HepG2 (cell line): Measurements from ENCODE around the gene SCN7A. TPM values are rescaled to one million over a fixed set of nuclear protein-coding genes. Genes with fewer than 3 reads are reported as not detected.

ENCODE experiments used
- ATAC-seq: fragments of 200-7000 bp; cut with Tn5 transposase; 3 replicates; pipeline ENCODE4 v1.9.1; 2020; ENCODE audit warnings: mild to moderate bottlenecking, moderate library complexity
- BruUV-seq: library from RNA; stranded (reverse); fragments of 400-500 nt; replicated peaks from 2 replicates; lab custom pipeline; 2021; lab: Mats Ljungman, UMichigan
- CTCF ChIA-PET: fragments of 300-600 bp; formaldehyde crosslinking; extraction: SDS; loops from one replicate; lab custom pipeline; 2021; ENCODE audit warnings: low total read pairs, inconsistent platforms, low intra/inter-chr PET ratio; lab: Yijun Ruan, JAX
- POLR2A ChIA-PET: fragments of 350-600 bp; sonication (Branson Sonifier 250); formaldehyde crosslinking; loops from one replicate; lab custom pipeline; 2020; ENCODE audit warnings: antibody characterized with exemption, inconsistent platforms; lab: Yijun Ruan, JAX
- DNase-seq: peaks from one replicate; pipeline ENCODE4 v3.0.0-alpha.2; 2015; ENCODE audit warnings: low spot score
- FAIRE-seq: peaks from 3 replicates; lab custom pipeline; 2011; peaks lifted over from hg19 to GRCh38; lab: Jason Lieb, UNC
- H2AFZ ChIP-seq: one replicate; pipeline ENCODE4 v1.6.1; 2011; ENCODE audit warnings: low read length, inconsistent platforms
- H3K27ac ChIP-seq: fragments of 300-600 bp; 3 replicates; pipeline ENCODE4 v1.8.0; 2011; ENCODE audit warnings: mixed run types, mild to moderate bottlenecking, mixed read lengths, low read length, inconsistent platforms; ENCODE audit not compliant: insufficient read depth; ENCODE audit errors: extremely low read length
- H3K27me3 ChIP-seq, 2 experiments: fragments of 200-600 bp in 1 of 2; 2 replicates in 1 of 2; 3 replicates in 1 of 2; pipeline versions ENCODE4 v1.6.0 to v1.8.0; 2011; ENCODE audit warnings: low read length in 2 of 2, mild to moderate bottlenecking in 2 of 2, moderate library complexity in 2 of 2, inconsistent platforms in 1 of 2; ENCODE audit not compliant: insufficient read depth in 2 of 2, control insufficient read depth in 1 of 2
- H3K36me3 ChIP-seq, 2 experiments: fragments of 200-600 bp in 1 of 2; replicated peaks in 1 of 2; 2 replicates in 1 of 2; 3 replicates in 1 of 2; pipeline versions ENCODE4 v1.5.1 to v1.8.0; 2011; ENCODE audit warnings: low read length in 2 of 2, inconsistent platforms in 1 of 2; ENCODE audit not compliant: insufficient read depth in 2 of 2, control insufficient read depth in 1 of 2
- H3K4me1 ChIP-seq: 2 replicates; pipeline ENCODE4 v1.5.1; 2012; ENCODE audit warnings: low read length, inconsistent platforms; ENCODE audit not compliant: insufficient read depth
- H3K4me2 ChIP-seq: 2 replicates; pipeline ENCODE4 v1.6.0; 2011; ENCODE audit warnings: low read depth, low read length, inconsistent platforms
- H3K4me3 ChIP-seq, 3 experiments: fragments of 200-600 bp in 1 of 3; sonication (generic), shearing (Covaris generic) in 1 of 3; replicated peaks in 1 of 3; 2 replicates each; pipeline ENCODE4 v1.5.1; 2011 to 2016; ENCODE audit warnings: low read length in 3 of 3, inconsistent platforms in 2 of 3, low read depth in 2 of 3, mild to moderate bottlenecking in 2 of 3, control low read depth in 1 of 3, mixed read lengths in 1 of 3; ENCODE audit not compliant: insufficient read depth in 1 of 3
- H3K79me2 ChIP-seq: one replicate; pipeline ENCODE4 v1.6.1; 2011; ENCODE audit warnings: low read length, inconsistent platforms; ENCODE audit not compliant: insufficient read depth
- H3K9ac ChIP-seq: 2 replicates; pipeline ENCODE4 v1.6.0; 2011; ENCODE audit warnings: mild to moderate bottlenecking, low read depth, low read length, inconsistent platforms; ENCODE audit not compliant: insufficient read depth
- H3K9me3 ChIP-seq: 2 replicates; pipeline ENCODE4 v1.5.1; 2012; ENCODE audit warnings: mild to moderate bottlenecking, low read length
- H4K20me1 ChIP-seq: 2 replicates; pipeline ENCODE4 v1.6.0; 2011; ENCODE audit warnings: inconsistent platforms, mild to moderate bottlenecking, low read length, moderate library complexity; ENCODE audit not compliant: insufficient read depth
- BCLAF1 ChIP-seq: fragments of 450-650 bp; IDR thresholded peaks from 2 replicates; pipeline ENCODE4 v1.6.1; 2017; ENCODE audit warnings: mild to moderate bottlenecking
- HNF4G ChIP-seq, 2 experiments: sonication (generic) in 1 of 2; formaldehyde crosslinking in 1 of 2; IDR thresholded peaks; 2 replicates each; pipeline versions ENCODE4 v1.4.0 to v1.6.1; 2011 to 2020; ENCODE audit warnings: borderline replicate concordance in 2 of 2, low read depth in 2 of 2, mild to moderate bottlenecking in 2 of 2, low read length in 1 of 2, missing genetic modification reagents in 1 of 2, moderate library complexity in 1 of 2
- KDM3A ChIP-seq: IDR thresholded peaks from 2 replicates; pipeline ENCODE4 v1.6.1; 2018; ENCODE audit warnings: low read depth, missing compliant biosample characterization
- MAF1 ChIP-seq: sonication (generic); formaldehyde crosslinking; IDR thresholded peaks from 2 replicates; pipeline ENCODE4 v1.5.0; 2020; ENCODE audit warnings: missing genetic modification reagents, borderline replicate concordance
- SNAI1 ChIP-seq: sonication (generic); formaldehyde crosslinking; IDR thresholded peaks from 2 replicates; pipeline ENCODE4 v1.5.0; 2020; ENCODE audit warnings: mild to moderate bottlenecking, missing genetic modification reagents, borderline replicate concordance
- SRF ChIP-seq: IDR thresholded peaks from 2 replicates; pipeline ENCODE4 v1.6.1; 2011; ENCODE audit warnings: mild to moderate bottlenecking, low read depth, low read length, moderate library complexity
- ZMAT3 ChIP-seq: sonication (generic); formaldehyde crosslinking; conservative IDR thresholded peaks from 2 replicates; pipeline ENCODE4 v1.7.0; 2021; ENCODE audit warnings: missing genetic modification reagents
- ZNF280D ChIP-seq: sonication (generic); formaldehyde crosslinking; IDR thresholded peaks from 2 replicates; pipeline ENCODE4 v1.5.1; 2020; ENCODE audit warnings: mild to moderate bottlenecking, missing genetic modification reagents
- ZNF510 ChIP-seq: sonication (generic); formaldehyde crosslinking; IDR thresholded peaks from 2 replicates; pipeline ENCODE4 v1.4.0; 2020; ENCODE audit warnings: low read depth, mild to moderate bottlenecking, missing genetic modification reagents
- ZNF766 ChIP-seq: sonication (generic); formaldehyde crosslinking; IDR thresholded peaks from 2 replicates; pipeline ENCODE4 v1.5.0; 2020; ENCODE audit warnings: missing genetic modification reagents, borderline replicate concordance
- WGBS: methylation state at CpG from one replicate; pipeline ENCODE4 v1.1.6; 2017; ENCODE audit warnings: low lambda C conversion rate; 5-methylcytosine and 5-hydroxymethylcytosine counted together
- in situ Hi-C: cut with HindIII; loops from 2 replicates; pipeline ENCODE4 v1.10.0; 2017; ENCODE audit warnings: low pct_unique_long_range_greater_than_20kb; ENCODE audit not compliant: extremely low pct_ligation_motif_present
- intact Hi-C: fragments of 100-400 bp; cut with micrococcal nuclease; formaldehyde crosslinking; loops from one replicate; pipeline ENCODE4 v1.10.0; 2022; ENCODE audit not compliant: unreplicated experiment
- polyA plus RNA-seq, 8 experiments: library from polyadenylated mRNA; depleted of rRNA in 3 of 8; stranded (reverse) in 7 of 8; unstranded in 1 of 8; fragments of >200 nt; fragmentation: Illumina TruSeq in 4 of 8; extraction: Trizol in 4 of 8; gene quantifications; 2 replicates each; pipeline versions ENCODE4 v1.2.1 to v1.2.3, GENCODE V29; 2011 to 2016; ENCODE audit warnings: low read depth in 4 of 8, missing spikeins in 1 of 8, mixed read lengths in 1 of 8; ENCODE audit not compliant: insufficient read depth in 1 of 8
- total RNA-seq, 5 experiments: library from RNA; depleted of rRNA; stranded (reverse); fragments of >200 nt; fragmentation: Illumina TruSeq; extraction: Trizol; gene quantifications; 2 replicates each; pipeline ENCODE4 v1.2.3, GENCODE V29; 2016; ENCODE audit warnings: low read depth in 1 of 5
- TF ChIP-seq, protein P1 (sequence below): IDR thresholded peaks from 2 replicates; pipeline ENCODE4 v1.6.1; 2018; ENCODE audit warnings: missing genetic modification reagents, mild to moderate bottlenecking, missing compliant biosample characterization

SCN7A gene
- total and polyA plus RNA-seq, 2 of the 13 experiments (the other 11 are each of a cell fraction or from before 2014, with no cell fraction given): 0.01 TPM; not detected in 1

DNA sequence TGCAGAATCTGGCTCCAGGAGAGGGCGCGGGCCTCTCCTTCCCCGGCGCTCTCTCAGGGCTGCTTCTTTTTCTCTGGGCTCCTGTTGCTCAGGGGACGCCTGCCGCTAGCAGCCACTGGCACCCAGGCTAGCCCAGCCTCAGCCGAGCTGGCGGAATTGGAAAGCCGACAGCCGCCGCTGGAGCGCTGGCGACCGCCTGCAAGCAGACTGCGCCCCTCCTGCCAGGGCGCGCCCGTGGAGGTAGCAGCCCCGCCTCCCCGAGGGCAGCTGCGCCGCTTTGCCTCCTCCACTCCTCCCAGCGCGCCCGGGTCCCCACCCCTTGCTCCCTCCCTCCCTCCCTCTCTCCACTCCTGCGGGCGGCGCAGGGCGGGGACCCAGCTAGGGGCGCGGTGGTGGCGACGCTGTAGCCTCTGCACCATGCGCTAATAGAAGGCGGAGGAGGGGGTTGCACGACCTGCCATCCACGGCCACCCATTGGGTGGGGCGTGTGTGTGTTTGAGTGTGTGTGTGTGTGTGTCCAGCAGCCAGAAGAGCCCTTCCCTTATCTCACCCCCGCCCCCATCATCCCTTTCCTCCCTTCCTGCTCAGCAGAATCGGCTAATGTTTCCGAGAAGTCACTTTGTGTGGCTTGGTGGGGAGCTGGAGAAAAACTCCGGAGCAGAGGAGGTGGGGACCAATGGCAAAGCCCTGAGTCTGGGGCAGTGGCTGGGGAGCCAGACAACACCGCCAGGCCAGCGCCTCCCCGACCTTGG lies 118.1 kb downstream of the SCN7A start, which contains the start of gene SCN9A:
SCN9A (minus strand) TSS at position 209 of the 752 bp plus-strand sequence. CDS start 64,188 bp downstream, outside the sequence.
- intact Hi-C loops: loop anchor here (1.0 to 5.0 kb wide), 2 partner anchors 8 to 41 kb away; no protein-coding TSS in a partner anchor
- Histone ChIP-seq H3K9ac (peak within 1 kb of the TSS; percentile 65), H3K4me3 (peak within 1 kb of the TSS; percentile 75 to 85 (median 82)), H4K20me1 (0 out of 2 replicates have a peak, but pooled peaks cover 3% of the 10 kb centered on the region), H3K4me2 (peak within 1 kb of the TSS; percentile 79), H3K9me3 (no peaks in the 10 kb centered on the region), H3K27me3 (no peaks in the 10 kb centered on the region; a peak in 1 of 5 replicates), H3K27ac (peak within 1 kb of the TSS; percentile 68), H3K36me3 (no peaks in the 10 kb centered on the region), H2AFZ (peak within 1 kb of the TSS; percentile 42), H3K79me2 (peaks cover 39% of the 10 kb centered on the region), H3K4me1 (peaks cover 48% of the 10 kb centered on the region)
- BruUV-seq: no TSS peak
- ChIA-PET CTCF (interaction anchor here (1.5 kb wide), 1 partner anchor 9 kb away, joined by 6 read pairs; no protein-coding TSS in a partner anchor), POLR2A (interaction anchor here (0.5 to 2.3 kb wide), 14 partner anchors 10 to 422 kb away, joined by 3 to 16 read pairs (median 4); partner anchors contain the start of gene TTC21B)
- DNase-seq: peak; percentile 82
- ATAC-seq: peak; percentile 92
- in situ Hi-C loops: no loop called here
- FAIRE-seq: no peak
- WGBS: under 1% methylated on average over 20 of the region's 45 CpGs
- TF ChIP-seq ZMAT3 (CRISPR knock-in tag): peak; percentile 87; the same call in 1 of the 2 replicates
- TF ChIP-seq ZNF280D (CRISPR knock-in tag): peak; percentile 61
- 0 out of 2 replicates have a peak, but pooled peaks have one; percentile 47 for TF ChIP-seq ZNF766 (CRISPR knock-in tag)
- no peak; the same call in 1 of the 2 replicates for TF ChIP-seq HNF4G (IDR thresholded peaks at IDR 0.05; ENCODE audit: borderline replicate concordance, low read depth, low read length)
- TF ChIP-seq HNF4G (CRISPR knock-in tag; IDR thresholded peaks at IDR 0.05; ENCODE audit: borderline replicate concordance, low read depth): peak; percentile 37; the same call in 1 of the 2 replicates
- TF ChIP-seq, protein P1, sequence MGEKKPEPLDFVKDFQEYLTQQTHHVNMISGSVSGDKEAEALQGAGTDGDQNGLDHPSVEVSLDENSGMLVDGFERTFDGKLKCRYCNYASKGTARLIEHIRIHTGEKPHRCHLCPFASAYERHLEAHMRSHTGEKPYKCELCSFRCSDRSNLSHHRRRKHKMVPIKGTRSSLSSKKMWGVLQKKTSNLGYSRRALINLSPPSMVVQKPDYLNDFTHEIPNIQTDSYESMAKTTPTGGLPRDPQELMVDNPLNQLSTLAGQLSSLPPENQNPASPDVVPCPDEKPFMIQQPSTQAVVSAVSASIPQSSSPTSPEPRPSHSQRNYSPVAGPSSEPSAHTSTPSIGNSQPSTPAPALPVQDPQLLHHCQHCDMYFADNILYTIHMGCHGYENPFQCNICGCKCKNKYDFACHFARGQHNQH (CRISPR knock-in tag): peak; percentile 89
- TF ChIP-seq BCLAF1: no peak
- TF ChIP-seq SRF: no peak
- no peak for TF ChIP-seq ZNF510 (CRISPR knock-in tag)
- peak; percentile 96; the same call in 1 of the 2 replicates for TF ChIP-seq KDM3A (CRISPR knock-in tag)
- TF ChIP-seq SNAI1: no peak; the same call in 1 of the 2 replicates
- TF ChIP-seq MAF1 (CRISPR knock-in tag): no peak
